Raji (cell line): Measurements from ENCODE around the gene RFNG.

Source experiments
- POLR2A ChIP-seq: IDR thresholded peaks from 2 replicates; pipeline ENCODE4 v1.6.1; 2011; ENCODE audit warnings: low read depth, low read length, control low read depth; ENCODE audit not compliant: insufficient read depth

RFNG gene

DNA sequence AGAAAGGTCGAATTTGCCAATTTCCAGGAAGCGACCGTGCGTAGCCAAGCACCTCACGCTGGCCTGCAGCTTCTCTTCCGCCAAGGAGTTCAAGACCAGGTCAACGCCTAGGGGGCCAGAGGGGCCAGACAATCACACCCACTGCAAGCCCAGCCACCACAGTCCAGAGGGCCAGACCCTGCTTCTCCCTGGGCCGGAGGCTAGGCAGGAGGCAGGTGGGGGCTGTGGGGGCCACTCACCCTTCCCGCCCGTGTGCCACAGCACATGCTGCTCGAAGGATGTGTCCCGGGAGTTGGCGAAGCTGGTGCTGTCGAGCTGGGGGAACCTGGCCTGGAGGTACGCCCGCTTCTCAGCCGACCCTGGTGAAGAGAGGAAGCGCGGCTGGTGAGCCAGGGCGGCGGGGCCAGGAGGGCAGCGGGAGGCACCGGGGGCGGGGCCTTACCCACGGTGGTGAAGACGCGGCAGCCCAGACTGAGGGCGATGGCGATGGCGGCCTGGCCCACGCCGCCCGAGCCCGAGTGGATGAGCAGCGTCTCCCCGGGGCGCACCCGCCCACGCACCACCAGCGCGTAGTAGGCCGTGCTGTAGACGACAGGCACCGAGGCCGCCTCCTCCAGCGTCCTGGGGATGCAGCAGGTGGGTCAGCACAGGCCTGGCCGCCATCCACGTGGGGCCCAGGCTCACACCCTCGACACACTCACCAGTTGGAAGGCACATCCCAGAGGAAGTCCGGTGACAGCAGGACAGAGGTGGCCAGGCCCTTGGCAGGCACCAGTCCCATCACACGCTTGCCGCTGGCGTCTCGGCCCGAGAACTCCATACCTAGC is 32.1 kb upstream of the RFNG start:
- no peak for TF ChIP-seq POLR2A

DNA sequence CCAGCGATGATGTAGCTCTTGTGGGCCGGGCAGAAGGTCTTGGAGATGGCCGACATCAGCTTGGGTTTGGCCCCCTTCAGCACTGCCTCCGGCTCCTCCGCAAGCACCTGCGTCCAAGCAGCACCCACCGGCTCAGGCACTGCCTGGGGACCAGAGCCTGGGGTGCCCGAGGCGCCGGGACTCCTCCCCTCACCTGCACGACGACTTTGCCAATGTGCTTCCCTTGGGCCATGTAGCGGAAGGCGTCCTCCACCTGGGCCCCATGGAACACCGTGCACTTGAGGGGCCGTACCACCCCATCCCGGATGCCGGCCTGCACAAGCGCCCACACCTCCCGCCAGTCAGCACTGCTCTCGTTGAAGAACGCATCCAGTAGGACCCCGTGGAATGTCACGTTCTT is 31.4 kb upstream of the RFNG start:
- TF ChIP-seq POLR2A = no peak

DNA sequence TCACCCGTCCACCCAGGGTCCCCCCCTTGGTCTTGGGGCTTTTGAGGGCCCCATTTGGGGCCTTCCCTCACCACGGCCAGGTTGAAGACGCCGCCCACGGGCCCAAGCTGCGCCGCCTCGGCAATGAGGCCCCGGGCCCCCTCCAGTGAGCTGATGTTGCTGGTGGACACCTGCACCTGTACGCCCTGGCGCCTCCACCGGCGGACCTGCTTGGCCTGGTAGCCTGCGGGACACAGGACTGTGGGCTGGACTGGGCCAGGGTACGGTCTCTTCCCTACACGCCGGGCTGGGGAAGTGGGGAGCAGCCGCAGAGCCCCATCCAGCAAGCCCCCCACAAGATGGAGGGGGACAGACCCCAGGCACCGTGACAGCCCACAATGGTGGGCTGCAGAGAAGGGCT is 30.8 kb upstream of the RFNG start:
- no peak for TF ChIP-seq POLR2A

DNA sequence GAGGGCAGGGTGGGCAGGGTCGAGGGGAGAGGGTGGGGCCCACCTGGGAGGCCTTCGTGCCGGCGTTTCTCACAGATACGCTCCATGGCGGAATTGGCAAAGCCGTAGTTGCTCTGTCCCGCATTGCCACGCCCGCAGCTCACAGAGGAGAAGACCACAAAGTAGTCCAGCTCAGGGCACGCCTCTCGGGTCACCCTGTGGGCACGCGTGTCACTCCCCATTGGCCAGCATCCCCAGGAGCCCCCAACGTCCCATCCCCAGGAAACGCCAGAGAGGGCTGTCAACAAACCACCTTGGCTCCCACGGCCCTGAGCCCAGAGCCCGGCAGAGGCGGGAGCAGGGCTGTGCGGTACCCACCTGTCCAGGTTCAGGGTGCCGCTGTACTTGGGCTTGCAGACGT is 30.4 kb upstream of the RFNG start:
- TF ChIP-seq POLR2A = no peak

DNA sequence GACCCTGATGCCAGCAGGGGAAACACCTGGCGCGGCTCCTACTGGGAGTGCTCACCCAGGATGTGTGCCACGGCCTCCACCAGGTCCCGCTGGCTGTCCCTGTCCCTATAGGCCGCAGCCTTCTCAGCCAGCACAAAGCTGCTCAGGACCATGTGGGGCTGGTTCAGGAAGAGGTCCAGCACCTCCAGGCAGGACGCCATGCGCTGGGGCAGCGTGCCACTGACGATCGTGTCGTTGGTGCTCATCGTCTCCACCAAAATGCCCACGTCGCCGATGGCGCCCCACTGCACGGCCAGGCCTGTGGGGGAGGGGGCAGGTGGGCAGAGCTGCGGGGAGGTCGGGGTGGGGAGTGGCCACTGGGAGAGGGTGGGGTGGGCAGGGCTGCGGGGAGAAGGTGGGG is 29.9 kb upstream of the RFNG start:
- TF ChIP-seq POLR2A = no peak

DNA sequence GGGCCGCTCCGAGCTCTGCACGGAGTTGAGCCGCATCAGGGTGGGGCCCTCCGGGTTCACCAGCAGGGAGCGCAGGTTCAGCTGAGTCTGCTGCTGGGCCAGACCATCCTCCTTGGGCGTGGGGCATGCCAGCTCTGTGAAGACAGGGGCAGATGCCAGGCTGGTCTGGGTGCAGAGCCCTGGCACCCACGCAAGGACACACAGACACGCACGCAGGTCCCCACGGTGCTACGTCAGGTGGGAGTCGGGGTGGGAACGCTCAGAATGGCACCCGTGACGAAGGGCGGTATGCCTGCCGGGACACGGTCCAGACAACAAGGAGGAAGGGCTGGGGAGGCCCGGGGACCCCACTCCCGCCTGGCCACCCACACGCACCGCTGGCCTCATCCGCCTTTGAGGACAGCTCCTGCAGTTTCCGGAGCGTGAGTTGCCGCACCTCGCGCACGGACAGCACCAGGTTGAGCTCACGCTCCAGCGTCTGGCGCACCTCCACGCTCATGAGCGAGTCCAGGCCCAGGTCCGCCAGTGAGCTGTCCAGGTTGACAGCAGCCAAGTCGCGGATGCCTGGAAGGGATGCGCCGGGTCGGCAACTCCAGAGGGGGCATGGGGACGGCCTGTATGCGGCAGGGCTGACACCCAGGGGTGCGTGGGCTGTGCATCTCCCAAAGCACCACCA is 29.3 kb upstream of the RFNG start:
- no peak for TF ChIP-seq POLR2A

DNA sequence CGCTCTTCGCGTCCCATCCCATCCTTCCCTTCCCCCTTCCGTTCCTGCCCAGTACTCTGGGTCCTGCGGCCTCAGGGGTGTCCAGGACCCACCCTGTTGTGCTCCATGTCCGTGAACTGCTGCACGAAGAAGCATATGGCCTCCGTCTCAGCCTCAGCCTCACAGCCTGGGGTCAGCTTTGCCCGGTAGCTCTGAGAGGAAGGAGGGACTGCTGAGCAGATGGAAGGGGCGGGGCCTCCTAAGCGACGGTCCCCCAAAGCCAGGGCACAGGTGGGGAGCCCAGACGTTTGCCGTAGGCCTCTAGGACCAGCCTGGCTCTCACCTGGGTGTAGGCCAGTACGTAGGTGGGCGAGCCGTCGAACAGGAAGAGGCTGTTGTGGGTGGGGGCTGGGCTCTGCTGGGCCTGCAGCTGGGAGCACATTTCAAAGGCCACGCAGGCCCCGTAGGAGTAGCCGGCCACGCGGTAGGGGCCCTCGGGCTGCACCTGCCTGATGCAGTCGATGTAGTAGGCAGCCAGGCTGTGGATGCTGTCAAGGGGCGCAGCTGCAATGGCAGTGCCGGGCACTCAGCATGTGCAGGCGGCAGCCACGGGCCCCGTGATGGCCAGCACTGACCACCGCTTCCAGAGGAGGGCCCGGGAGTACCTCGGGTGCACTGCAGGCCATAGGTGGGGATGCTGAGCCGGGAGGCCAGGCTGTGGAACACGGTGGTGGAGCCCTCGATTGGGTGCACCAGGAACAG is 28.6 kb upstream of the RFNG start:
- no peak for TF ChIP-seq POLR2A

DNA sequence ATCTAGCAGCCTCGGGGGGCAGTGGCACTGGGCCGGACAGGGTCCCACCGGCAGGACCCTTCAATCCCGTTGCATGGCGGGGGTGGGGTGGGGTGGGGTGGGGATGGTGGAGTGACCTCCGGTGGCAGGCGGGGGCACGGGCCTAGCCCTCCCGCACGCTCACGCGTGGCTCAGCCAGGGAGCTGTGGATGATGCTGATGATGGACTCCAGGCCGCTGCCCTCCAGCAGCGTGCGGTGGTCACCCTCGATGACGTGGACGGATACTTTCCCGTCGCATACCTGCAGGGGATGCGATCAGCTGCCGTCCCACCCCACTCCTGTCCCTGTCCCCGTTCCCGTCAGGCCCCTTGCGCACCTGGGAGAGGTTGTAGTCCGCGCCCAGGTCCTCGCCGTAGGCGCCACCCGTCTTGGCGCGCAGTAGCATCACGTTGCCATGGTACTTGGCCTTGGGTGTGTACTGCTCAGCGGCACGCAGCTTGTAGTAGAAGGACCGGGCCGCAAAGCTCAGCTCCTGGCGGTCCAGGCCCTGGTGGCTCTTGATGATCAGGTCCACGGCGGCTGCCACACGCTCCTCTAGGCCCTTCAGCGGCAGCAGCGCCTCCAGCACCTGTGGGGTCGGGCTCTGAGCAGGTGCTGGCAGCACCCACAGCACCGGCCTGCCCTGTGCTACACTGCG is 27.5 kb upstream of the RFNG start:
- no peak for TF ChIP-seq POLR2A

DNA sequence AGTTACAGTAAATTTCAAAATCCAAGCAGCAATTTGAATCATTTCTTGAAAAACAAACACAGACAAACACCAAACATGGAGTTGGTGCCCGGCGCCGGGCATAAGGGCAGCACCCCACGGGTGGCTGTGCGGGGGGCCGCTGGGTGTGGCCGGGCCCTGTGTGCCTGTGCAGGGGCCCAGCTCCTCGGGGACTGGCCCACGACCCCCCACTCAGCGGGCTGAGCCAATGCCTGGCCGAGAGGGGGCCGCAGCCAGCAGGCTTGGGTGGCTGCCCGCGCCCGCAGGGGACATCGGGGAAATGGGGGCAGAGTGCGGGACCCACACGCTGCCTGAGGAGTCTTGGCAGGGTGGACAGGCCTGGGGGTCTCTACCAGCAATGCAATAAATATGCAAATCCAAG is 26.8 kb upstream of the RFNG start:
- TF ChIP-seq POLR2A = no peak

DNA sequence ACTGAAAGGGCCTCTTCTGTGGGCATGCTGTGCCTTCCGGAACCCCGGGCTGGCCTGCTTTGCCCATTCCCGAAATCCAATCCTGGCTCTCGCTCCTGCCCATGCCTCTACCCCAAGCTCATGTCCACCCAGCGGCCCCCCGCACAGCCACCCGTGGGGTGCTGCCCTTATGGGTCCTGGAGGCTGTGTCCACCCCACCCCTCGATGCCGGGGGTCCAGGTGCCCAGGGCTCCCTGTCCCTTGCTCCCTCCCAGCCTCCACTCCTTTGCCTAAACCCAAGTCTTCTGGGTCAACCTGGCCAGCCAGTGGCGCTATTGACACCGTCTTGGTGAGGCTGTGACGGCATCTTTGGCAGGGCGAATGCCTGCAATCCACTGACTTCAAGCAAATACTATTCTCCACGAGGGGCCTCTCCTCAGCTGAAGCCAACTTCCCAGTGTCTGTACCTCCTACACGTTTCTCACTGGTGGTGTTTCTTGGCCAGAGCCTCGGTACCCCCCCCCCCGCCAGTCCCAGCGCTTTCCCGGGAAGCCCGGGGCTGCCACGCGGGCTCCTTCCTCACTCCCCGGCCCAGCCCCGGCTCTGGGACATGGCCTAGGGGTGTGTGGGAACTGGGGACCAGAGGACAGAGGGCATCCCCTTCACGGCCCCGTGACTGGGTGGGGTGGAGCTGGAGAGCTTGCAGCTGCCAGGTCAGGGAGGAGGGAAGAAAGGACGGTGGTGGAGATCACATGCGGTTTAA is 26.2 kb upstream of the RFNG start:
- no peak for TF ChIP-seq POLR2A

DNA sequence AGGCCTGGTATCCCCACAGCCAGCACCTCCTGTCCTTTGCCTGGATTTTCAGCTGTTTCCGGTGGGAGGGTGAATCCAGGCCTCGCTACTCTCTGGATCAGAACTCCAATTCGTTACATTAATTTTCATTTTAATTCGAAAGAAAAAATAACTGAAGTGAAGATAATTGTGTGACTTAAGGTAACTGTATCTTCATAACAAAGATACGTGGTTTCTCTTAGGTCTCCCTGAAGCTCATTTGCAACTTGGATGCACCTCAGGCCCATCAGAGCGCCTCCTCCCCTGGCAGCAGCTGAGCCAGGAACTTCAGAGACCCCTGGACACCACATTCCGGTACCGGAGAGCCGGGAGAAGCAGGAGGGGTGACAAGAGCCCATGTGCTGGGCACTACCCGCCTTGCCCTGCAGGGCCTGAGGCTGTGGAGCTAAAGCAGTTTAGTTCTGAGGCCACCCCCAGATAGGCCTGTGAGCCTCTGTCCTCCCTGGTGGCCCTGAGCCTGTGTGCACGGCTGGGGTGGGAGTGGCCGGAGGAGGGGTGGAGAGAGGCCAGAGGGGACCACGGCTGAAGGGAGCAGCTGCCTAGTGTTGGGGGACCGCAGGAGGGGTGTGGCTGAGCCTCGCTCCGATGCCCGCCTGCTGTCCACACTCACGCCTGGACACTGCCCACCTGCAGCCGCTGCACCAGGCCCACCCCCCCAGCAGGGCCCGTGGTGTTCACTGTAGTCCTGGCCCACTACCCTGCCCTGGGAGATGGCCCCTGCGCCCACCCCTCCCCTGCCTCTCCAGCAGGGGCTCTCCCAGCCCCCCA is 25.4 kb upstream of the RFNG start:
- no peak for TF ChIP-seq POLR2A

DNA sequence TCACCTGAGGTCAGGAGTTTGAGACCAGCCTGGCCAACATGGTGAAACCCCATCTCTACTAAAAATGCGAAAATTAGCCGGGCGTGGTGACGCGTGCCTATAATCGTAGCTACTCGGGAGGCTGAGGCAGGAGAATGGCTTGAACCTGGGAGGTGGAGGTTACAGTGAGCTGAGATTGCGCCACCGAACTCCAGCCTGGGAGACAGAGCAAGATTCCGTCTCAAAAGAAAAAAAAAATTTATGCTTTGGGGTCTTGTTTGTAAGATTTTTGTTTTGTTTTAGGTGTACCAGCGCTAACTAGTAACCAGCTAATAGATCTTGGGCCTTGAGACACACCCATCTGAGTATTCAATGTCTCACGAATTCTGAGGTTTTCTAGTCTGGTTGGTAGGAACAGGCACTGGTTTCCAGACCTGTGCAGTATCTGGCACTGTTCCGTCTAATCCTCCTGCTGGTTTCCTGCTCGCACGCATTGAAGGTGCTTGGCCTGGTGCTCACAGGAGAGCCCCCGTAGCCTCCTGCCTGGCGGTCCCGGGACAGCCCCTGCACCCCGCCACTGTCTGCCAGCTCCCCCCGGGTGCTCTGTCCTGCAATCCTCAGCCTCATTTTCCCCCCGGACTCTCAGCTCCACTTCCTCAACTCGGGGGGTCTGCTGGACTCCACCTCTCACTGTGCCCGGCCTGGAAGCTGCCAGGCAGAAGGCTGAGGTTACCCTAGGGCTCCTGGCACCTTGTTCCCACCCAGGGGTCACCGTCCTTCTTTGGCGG is 24.6 kb upstream of the RFNG start:
- TF ChIP-seq POLR2A = no peak

DNA sequence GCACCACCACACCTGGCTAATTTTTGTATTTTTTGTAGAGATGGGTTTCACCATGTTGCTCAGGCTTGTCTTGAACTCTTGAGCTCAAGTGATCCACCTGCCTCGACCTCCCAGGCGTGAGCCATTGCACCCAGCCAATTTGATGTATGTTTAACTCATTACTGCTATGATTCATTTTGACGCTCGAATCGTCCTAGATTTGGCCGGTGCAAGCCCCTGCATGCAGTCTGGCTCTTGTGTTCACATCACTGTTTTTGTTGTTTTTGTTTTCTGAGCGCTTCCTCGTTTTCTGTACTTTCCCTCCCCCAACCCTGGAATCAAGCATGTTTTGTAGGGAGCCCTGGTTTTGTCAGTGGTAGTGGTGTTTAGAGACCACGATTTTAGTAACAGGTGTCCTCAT is 21.8 kb upstream of the RFNG start:
- no peak for TF ChIP-seq POLR2A

DNA sequence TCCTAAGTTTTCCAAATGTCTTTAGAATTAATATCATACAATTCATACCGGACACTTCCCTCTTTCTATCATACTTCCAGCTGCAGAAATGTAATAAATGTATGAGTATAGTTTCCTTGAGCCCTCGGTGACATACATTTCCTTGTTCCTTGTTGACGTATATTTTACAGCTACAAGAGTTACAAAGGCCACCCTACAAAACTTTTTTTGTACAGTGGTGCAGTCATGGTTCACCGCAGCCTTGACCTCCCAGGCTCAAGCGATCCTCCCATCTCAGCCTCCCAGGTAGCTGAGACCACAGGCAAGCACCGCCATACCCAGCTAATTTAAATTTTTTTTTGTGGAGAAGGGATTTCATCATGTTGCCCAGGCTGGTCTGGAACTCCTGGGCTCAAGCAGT is 21.2 kb upstream of the RFNG start:
- no peak for TF ChIP-seq POLR2A

DNA sequence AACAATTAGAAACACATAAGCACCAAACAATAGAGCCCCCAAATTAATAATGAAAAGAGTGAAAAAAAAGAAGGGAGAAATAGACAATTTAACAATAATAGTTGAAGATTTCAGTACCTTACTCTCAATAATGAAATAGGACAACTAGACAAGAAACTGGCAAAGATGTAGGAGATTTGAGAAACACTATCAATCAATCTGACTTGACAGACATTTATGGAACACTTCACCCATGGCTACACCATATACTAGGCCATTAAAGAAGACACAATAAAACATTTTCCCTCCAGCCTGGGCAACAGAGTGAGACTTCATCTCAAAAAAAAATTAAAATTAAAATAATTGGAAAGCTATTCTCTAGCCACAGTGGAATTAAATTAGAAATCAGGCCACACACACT is 19.0 kb upstream of the RFNG start:
- TF ChIP-seq POLR2A = no peak
